Activated CD8-positive, alpha-beta memory T cell treated with anti-CD3 and anti-CD28 coated beads, Interleukin-2, amount 50 U/mL, for 1 hour (primary cell): ENCODE measurements around the gene MFRP.

Experiments
- DNase-seq: peaks from one replicate; pipeline ENCODE4 v3.0.0-alpha.2; 2020; ENCODE audit errors: extremely low read depth

Gene MFRP

GRCh38 chr11:119295178-119295577 lies 51.3 kb downstream of the MFRP start:
- DNase-seq, result no peak

- DNase-seq, result no peak
Observed at GRCh38 chr11:119293461-119293860, 53.0 kb downstream of the MFRP start.

GRCh38 chr11:119290894-119291497 lies 55.5 kb downstream of the MFRP start:
- DNase-seq, result no peak
